ENCODE results near the gene NAAA.
A peak's percentile ranks its signal among the peaks of the same experiment; 100 is the strongest.
"Not testable (repeated sequence)": the region's sequence is repeated elsewhere in the genome, so short reads cannot be mapped to it uniquely, and the experiment has no call there.

NAAA gene

GRCh38 chr4:75920327-75920726 lies 20.5 kb downstream of the NAAA start:
- FAIRE-seq (no peak), DNase-seq (ENCODE audit: low spot score) (no peak)

DNA sequence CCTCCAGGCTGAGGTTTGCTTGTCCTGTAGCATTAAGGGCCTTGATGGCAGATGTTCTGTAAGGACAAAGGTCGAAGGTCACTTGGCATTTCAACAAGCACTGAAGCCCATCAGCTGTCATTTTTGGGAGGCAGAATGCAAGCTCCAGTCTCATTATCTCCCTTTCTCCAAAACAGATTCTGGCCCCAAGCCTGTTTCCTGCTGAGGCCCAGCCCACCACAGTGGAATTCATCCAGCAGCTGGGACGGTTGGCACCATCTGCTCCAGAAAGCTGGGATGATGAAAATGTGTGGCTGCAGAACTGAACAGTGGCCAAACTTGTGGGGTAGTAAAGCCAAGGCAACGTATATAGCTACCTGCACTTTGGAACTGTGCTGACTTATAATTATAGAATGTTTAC lies 20.9 kb downstream of the NAAA start:
- no peak for DNase-seq (ENCODE audit: low spot score)
- FAIRE-seq, result no peak

GRCh38 chr4:75916091-75916661 lies 24.6 kb downstream of the NAAA start:
- FAIRE-seq, result no peak
- peak; percentile 60 for DNase-seq (ENCODE audit: low spot score)

- FAIRE-seq (no peak), DNase-seq (ENCODE audit: low spot score) (no peak)
These were observed 27.8 kb downstream of the NAAA start for GRCh38 chr4:75912968-75913367.

GRCh38 chr4:75910831-75911230 lies 30.0 kb downstream of the NAAA start:
- DNase-seq (ENCODE audit: low spot score); FAIRE-seq: not testable (repeated sequence)

- no peak for DNase-seq (ENCODE audit: low spot score)
- no peak for FAIRE-seq
These were observed 31.4 kb downstream of the NAAA start for GRCh38 chr4:75909405-75909804.

DNA sequence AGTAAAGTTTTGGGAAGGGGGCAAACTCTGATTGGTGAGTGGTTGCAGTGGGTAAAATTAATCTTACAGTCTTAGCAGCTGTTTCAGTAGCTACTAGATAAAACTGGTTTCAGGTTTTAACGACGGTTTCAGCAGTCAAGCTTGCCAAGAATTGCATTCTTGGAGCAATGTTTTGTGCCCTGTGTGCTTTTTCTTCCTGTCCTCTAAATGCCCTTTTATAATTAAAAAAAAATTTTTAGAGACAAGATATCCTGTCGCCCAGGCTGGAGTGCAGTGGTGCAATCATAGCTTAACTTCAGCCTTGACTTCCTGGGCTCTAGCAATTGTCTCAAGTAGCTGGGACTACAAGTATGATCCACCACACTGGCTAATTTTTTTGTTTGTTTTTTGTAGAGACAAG lies 32.3 kb downstream of the NAAA start:
- no peak for DNase-seq (ENCODE audit: low spot score)

GRCh38 chr4:75907966-75908365 lies 32.8 kb downstream of the NAAA start:
- DNase-seq (ENCODE audit: low spot score), result no peak
- FAIRE-seq, result no peak

More for the DNA sequence above, 32.3 kb downstream of the NAAA start:
- no peak for FAIRE-seq

DNA sequence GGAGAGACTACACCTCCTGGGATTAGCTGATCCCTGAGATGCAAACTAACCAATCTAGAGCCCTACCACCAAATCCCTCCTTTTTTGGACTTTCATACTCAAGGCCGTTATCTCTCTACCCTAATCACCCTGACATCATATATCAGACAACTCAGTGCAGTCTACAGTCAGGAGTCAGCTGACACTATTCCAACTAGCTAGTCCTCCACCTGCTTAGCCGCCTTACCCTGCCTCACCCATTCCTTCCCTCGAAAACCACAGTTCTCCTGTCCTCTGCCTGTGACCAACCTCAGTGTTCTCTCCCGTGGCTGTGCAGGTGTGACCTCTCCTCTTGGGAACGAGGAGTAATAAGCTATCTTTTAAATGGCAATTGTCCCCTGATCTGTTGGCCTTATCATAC lies 36.7 kb downstream of the NAAA start:
- FAIRE-seq, result no peak
- no peak for DNase-seq (ENCODE audit: low spot score)

GRCh38 chr4:75902352-75902751 lies 38.5 kb downstream of the NAAA start, which contains the start of gene PPEF2:
TSS of gene PPEF2 (minus strand) at chr4:75902452. CDS start at chr4:75896325, 6,127 bp downstream.
- no peak for DNase-seq (ENCODE audit: low spot score)
- no peak for FAIRE-seq

DNA sequence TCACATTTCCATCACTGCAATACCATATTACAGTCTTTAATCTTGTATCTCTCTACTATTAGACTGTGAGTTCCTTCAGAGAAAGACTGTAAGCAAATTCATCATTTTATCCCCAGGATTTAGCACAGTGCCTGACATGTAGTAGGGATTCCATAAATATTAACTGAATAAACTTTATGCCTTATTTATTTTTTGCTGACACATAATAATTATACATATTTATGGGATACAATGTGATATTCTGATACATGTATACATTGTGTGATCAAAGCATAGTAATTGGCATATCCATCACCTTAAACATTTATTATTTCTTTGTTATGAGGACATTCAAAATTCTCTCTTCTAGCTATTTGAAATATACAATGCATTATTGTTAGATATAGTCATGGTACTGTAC lies 42.3 kb downstream of the NAAA start:
- DNase-seq (ENCODE audit: low spot score), result no peak
- no peak for FAIRE-seq

DNA sequence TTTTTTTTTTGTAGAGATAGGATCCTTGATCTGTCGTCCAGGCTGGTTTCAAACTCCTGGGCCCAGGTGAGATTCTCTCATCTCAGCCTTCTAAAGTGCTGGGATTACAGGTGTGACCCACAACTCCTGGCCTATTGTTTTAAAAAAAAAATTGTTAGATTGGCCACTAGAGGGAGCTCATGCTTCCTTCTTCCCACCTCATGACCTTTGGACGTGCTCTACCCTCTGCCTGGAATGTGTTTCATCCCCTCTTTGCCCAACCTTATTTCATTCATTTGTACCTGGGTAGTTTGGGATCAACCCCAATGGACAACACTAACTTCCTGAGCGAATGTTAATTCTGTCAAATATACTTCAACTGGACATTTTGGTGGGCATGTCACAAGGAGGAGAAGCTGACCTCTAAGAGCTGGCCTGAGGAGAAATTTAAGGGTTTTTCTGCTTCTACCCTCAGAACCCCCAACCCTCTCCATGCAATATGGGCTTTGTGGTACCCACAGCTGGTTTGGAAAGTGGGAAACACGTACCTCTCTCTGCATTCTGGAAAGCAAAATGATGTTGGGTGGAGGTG lies 45.0 kb downstream of the NAAA start:
- FAIRE-seq (no peak), DNase-seq (ENCODE audit: low spot score) (peak; percentile 37)

GRCh38 chr4:75892508-75892907 lies 48.3 kb downstream of the NAAA start:
- DNase-seq (ENCODE audit: low spot score), result peak; percentile 17

GRCh38 chr4:75891611-75892010 lies 49.2 kb downstream of the NAAA start:
- FAIRE-seq, result peak; percentile 30
- no peak for DNase-seq (ENCODE audit: low spot score)

More at GRCh38 chr4:75892508-75892907, 48.3 kb downstream of the NAAA start:
- FAIRE-seq, result no peak

DNA sequence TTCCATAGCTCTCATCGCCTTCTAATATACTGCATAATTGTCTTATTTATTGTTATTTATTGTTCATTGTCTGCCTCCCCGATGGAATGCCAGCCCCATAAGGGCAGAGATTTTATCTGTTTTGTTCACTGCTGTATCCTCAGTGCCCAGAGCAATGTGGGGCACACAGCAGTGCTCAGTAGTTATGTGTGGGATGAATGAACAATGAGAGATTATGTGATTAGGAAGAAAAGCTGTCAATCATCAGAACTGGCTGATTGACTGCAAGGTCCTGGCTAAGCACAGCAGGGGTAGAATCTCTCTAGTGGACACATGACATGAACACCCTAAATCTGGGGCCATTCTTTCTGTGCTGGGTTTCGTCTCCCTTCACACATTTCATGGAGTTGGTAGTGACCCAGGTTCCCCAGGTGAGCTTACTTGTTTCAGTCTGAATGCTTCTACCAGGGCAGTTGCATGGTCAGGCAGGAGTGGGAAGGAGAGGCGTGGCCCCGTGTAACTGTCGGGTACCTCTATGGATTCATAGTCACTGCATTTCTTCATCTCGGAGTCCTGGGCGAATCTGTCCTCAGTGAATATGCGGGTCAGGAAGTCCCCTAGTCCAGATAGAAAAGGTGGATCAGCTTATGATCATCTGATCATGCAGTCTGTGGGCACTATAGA lies 51.1 kb downstream of the NAAA start:
- FAIRE-seq (no peak), DNase-seq (ENCODE audit: low spot score) (no peak)

GRCh38 chr4:75886104-75886503 lies 54.7 kb downstream of the NAAA start:
- DNase-seq (ENCODE audit: low spot score), result no peak
- no peak for FAIRE-seq

DNA sequence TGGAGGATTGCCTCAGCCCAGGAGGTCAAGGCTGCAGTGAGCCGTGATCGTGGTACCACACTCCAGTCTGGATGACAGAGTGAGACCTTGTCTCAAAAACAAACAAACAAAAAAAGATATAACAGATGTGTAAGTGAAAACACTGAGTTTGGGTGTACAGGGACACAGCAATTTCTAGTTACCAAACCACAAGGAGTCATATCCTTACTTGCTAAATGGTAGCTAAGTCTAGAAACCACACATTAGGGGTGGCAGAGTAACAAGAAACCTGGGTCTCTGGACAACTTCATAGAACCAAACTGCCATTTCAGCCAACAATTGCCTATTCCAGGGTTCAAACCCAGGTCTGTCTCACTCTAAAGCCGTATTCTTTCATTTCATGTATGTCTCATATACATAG lies 59.3 kb downstream of the NAAA start:
- FAIRE-seq (no peak), DNase-seq (ENCODE audit: low spot score) (no peak)

DNA sequence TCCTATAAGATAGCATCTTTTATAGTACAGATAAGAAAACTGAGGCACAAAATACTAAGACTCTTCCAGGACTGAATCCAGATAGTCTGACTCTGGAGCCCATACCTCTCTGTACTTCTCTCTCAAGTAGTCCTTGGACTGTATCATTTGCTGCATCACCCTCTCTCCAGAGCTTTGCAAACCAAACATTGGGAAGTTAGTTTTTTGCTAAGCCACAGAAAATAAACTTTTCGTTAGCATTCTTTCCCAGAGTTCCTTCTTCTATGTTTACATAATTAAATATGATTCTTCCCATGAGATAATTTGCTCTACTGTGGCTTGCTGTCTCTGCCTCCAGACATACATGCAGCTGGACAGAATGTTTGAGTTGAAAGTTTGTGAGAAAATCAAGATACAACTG lies 60.5 kb downstream of the NAAA start:
- DNase-seq (ENCODE audit: low spot score) (no peak), FAIRE-seq (no peak)

GRCh38 chr4:75878246-75878756 lies 62.5 kb downstream of the NAAA start:
- FAIRE-seq, result no peak

DNA sequence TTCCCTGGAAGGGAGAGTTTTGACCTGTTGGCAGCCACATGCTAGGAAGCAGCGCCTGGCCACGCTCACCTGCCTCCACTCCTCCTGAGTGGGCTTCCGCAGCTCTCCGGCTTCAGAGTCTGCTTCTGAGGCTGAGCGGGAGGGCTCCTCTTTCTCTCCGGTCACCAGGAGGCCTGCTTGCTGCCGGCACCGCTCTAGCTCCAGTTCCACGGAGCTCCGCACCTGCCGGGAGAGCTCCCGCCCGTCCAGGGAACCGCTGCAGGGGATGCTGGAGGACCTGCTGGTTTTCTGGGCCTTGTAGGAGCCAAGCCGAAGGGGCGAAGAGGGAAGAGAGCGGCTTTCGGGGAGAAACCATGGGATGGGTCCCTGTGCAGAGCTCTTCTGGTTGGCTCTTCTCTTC lies 64.6 kb downstream of the NAAA start:
- no peak for FAIRE-seq
- DNase-seq (ENCODE audit: low spot score), result no peak

More at GRCh38 chr4:75878246-75878756, 62.5 kb downstream of the NAAA start:
- DNase-seq (ENCODE audit: low spot score), result no peak

DNA sequence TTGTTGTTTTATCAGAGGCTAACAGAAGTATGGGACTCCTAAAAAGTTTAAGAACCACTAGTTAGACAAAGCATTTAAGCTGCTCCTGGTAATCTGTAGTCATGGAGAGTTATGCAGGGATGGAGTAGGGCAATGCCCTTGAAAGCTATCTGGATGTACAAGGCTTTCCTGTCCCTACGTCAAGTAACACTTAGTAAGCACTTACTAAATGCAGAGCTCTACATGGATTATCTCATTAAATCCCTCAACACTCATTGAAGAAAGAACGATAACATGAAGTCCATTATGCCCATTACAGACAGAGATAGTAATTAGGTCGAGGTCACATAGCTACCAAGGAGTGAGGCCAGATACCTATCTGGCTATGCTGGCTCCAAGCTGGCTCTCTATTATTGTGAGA lies 71.7 kb downstream of the NAAA start:
- no peak for DNase-seq (ENCODE audit: low spot score)
- no peak for FAIRE-seq

GRCh38 chr4:75867130-75867529 lies 73.7 kb downstream of the NAAA start:
- DNase-seq (ENCODE audit: low spot score) (no peak), FAIRE-seq (no peak)

Data from urothelium cell line (cell line).